Trophoblast cell (in vitro differentiated cells and primary cell): ENCODE results near the gene PLVAP.

Source experiments
- DNase-seq, 2 donors: peaks; one replicate each; pipeline ENCODE4 v3.0.0-alpha.2; 2016
- H2AFZ ChIP-seq: 2 replicates; pipeline ENCODE4 v1.6.1; 2013; ENCODE audit warnings: low read length, moderate library complexity, mild to moderate bottlenecking; ENCODE audit not compliant: insufficient read depth, poor library complexity
- H2AK5ac ChIP-seq: 2 replicates; pipeline ENCODE4 v1.6.1; 2013; ENCODE audit warnings: mild to moderate bottlenecking, low read length
- H2BK120ac ChIP-seq: 2 replicates; pipeline ENCODE4 v1.6.1; 2013; ENCODE audit warnings: low read length, mild to moderate bottlenecking, moderate library complexity; ENCODE audit not compliant: insufficient read depth, poor library complexity
- H2BK12ac ChIP-seq: 2 replicates; pipeline ENCODE4 v1.6.1; 2013; ENCODE audit warnings: mild to moderate bottlenecking, low read length, moderate library complexity
- H2BK5ac ChIP-seq: 2 replicates; pipeline ENCODE4 v1.6.1; 2013; ENCODE audit warnings: low read length, low read depth, moderate library complexity, mild to moderate bottlenecking; ENCODE audit not compliant: poor library complexity
- H3K14ac ChIP-seq: 2 replicates; pipeline ENCODE4 v1.6.1; 2013; ENCODE audit warnings: mild to moderate bottlenecking, low read length
- H3K18ac ChIP-seq: 2 replicates; pipeline ENCODE4 v1.6.1; 2013; ENCODE audit warnings: mild to moderate bottlenecking, low read length
- H3K23ac ChIP-seq: 2 replicates; pipeline ENCODE4 v1.6.1; 2013; ENCODE audit warnings: low read length
- H3K27ac ChIP-seq: 2 replicates; pipeline ENCODE4 v1.5.1; 2013; ENCODE audit warnings: low read depth, mild to moderate bottlenecking, inconsistent platforms, low read length, moderate library complexity
- H3K27me3 ChIP-seq: 2 replicates; pipeline ENCODE4 v1.6.1; 2013; ENCODE audit warnings: inconsistent platforms, mild to moderate bottlenecking, low read length, moderate library complexity; ENCODE audit not compliant: insufficient read depth
- H3K36me3 ChIP-seq, 2 experiments: 1 replicate in 1 of 2; 2 replicates in 1 of 2; pipeline ENCODE4 v1.6.1; 2013; ENCODE audit warnings: low read length in 2 of 2, mild to moderate bottlenecking in 2 of 2, moderate library complexity in 1 of 2; ENCODE audit not compliant: insufficient read depth in 2 of 2, control insufficient read depth in 1 of 2
- H3K4ac ChIP-seq: 2 replicates; pipeline ENCODE4 v1.6.1; 2013; ENCODE audit warnings: low read depth, mild to moderate bottlenecking, low read length, moderate library complexity
- H3K4me1 ChIP-seq, 2 experiments: 1 replicate in 1 of 2; 2 replicates in 1 of 2; pipeline ENCODE4 v1.6.1; 2013; ENCODE audit warnings: low read length in 2 of 2, mild to moderate bottlenecking in 2 of 2, moderate library complexity in 1 of 2; ENCODE audit not compliant: insufficient read depth in 2 of 2, control insufficient read depth in 1 of 2
- H3K4me2 ChIP-seq: 2 replicates; pipeline ENCODE4 v1.6.1; 2013; ENCODE audit warnings: inconsistent platforms, mild to moderate bottlenecking, low read length, moderate library complexity
- H3K4me3 ChIP-seq: 2 replicates; pipeline ENCODE4 v1.5.1; 2013; ENCODE audit warnings: mild to moderate bottlenecking, low read depth, low read length, inconsistent platforms
- H3K79me1 ChIP-seq: one replicate; pipeline ENCODE4 v1.6.1; 2013; ENCODE audit warnings: low read length
- H3K79me2 ChIP-seq: 2 replicates; pipeline ENCODE4 v1.6.1; 2013; ENCODE audit warnings: low read length, mild to moderate bottlenecking; ENCODE audit not compliant: control insufficient read depth, insufficient read depth, poor library complexity
- H3K9ac ChIP-seq: 2 replicates; pipeline ENCODE4 v1.6.1; 2013; ENCODE audit warnings: mild to moderate bottlenecking, low read length
- H3K9me3 ChIP-seq: 2 replicates; pipeline ENCODE4 v1.6.1; 2013; ENCODE audit warnings: low read depth, mild to moderate bottlenecking, control low read depth, inconsistent platforms, low read length; ENCODE audit not compliant: insufficient read depth
- H4K12ac ChIP-seq: 2 replicates; pipeline ENCODE4 v1.6.1; 2013; ENCODE audit warnings: low read depth, mild to moderate bottlenecking, low read length, moderate library complexity
- H4K8ac ChIP-seq: 2 replicates; pipeline ENCODE4 v1.6.1; 2013; ENCODE audit warnings: low read depth, mild to moderate bottlenecking, low read length, moderate library complexity
- H4K91ac ChIP-seq: one replicate; pipeline ENCODE4 v1.6.1; 2013; ENCODE audit warnings: low read depth, mild to moderate bottlenecking, low read length, moderate library complexity
- WGBS: extraction: QIAGEN DNeasy Blood & Tissue Kit; methylation state at CpG from one replicate; pipeline ENCODE4 v1.1.7; 2013; ENCODE audit warnings: missing lambda C conversion rate; ENCODE audit not compliant: insufficient read length, insufficient coverage; ENCODE audit errors: extremely low coverage; 5-methylcytosine and 5-hydroxymethylcytosine counted together

PLVAP gene

GRCh38 chr19:17336872-17337674 is 40.1 kb downstream of the PLVAP start, which contains the start of gene GTPBP3:
Gene GTPBP3, plus strand, starts transcription at chr19:17337553. Its CDS starts 59 bp downstream, at chr19:17337612.
- Histone ChIP-seq H2AK5ac (peak within 1 kb of the TSS; percentile 67), H3K27me3 (no peaks in the 10 kb centered on the region), H3K14ac (peak within 1 kb of the TSS; percentile 81), H3K23ac (no peak within 1 kb of the TSS), H2BK12ac (no peak within 1 kb of the TSS), H4K91ac (peak within 1 kb of the TSS; percentile 90), H3K18ac (peak within 1 kb of the TSS; percentile 51), H3K79me2 (peaks cover 5% of the 10 kb centered on the region), H3K4me3 (peak within 1 kb of the TSS; percentile 77), H3K9ac (peak within 1 kb of the TSS; percentile 80), H2BK120ac (peak within 1 kb of the TSS; percentile 89), H3K79me1 (peaks cover 26% of the 10 kb centered on the region), H3K27ac (peak within 1 kb of the TSS; percentile 79), H4K8ac (peak within 1 kb of the TSS; percentile 89), H4K12ac (peak within 1 kb of the TSS; percentile 78), H3K9me3 (peaks cover 2% of the 10 kb centered on the region), H3K4me1 (peaks cover 19 to 20% of the 10 kb centered on the region in 2 experiments), H3K4ac (peak within 1 kb of the TSS; percentile 1), H2BK5ac (peak within 1 kb of the TSS; percentile 82), H3K4me2 (peak within 1 kb of the TSS; percentile 97), H3K36me3 (peaks cover 6 to 7% of the 10 kb centered on the region in 2 experiments), H2AFZ (peak within 1 kb of the TSS; percentile 78)
- WGBS, result no CpG with 5 or more reads among the region's 41 CpGs
- peak; percentile 98 to 99 for DNase-seq

- Histone ChIP-seq H3K23ac (no peak overlapping the region), H2BK12ac (no peak overlapping the region), H3K4me3 (no peak overlapping the region), H2BK120ac (no peak overlapping the region), H3K79me1 (peaks cover 26% of the 10 kb centered on the region), H3K79me2 (peaks cover 5% of the 10 kb centered on the region), H3K4ac (no peak overlapping the region), H2AK5ac (no peak overlapping the region), H3K14ac (no peak overlapping the region), H4K12ac (no peak overlapping the region), H4K8ac (no peak overlapping the region), H2AFZ (no peak overlapping the region), H3K18ac (no peak overlapping the region), H3K4me1 (peaks cover 19 to 20% of the 10 kb centered on the region in 2 experiments), H3K4me2 (no peak overlapping the region), H3K27ac (no peak overlapping the region), H3K9ac (no peak overlapping the region), H3K36me3 (peaks cover 2 to 9% of the 10 kb centered on the region in 2 experiments), H3K9me3 (peaks cover 2% of the 10 kb centered on the region), H2BK5ac (no peak overlapping the region), H4K91ac (no peak overlapping the region), H3K27me3 (no peaks in the 10 kb centered on the region)
- DNase-seq, result no peak
- no CpG with 5 or more reads among the region's 10 CpGs for WGBS
These were observed 41.6 kb downstream of the PLVAP start for GRCh38 chr19:17335575-17335974.

- Histone ChIP-seq H3K4ac (peak within 1 kb of the TSS; percentile 68), H3K14ac (peak within 1 kb of the TSS; percentile 90), H3K23ac (no peak within 1 kb of the TSS), H3K79me1 (peaks cover 26% of the 10 kb centered on the region), H3K9ac (peak within 1 kb of the TSS; percentile 80), H3K18ac (peak within 1 kb of the TSS; percentile 79), H4K12ac (peak within 1 kb of the TSS; percentile 73), H3K4me1 (peaks cover 19 to 20% of the 10 kb centered on the region in 2 experiments), H3K36me3 (peaks cover 2 to 12% of the 10 kb centered on the region in 2 experiments), H2BK5ac (peak within 1 kb of the TSS; percentile 58), H2BK12ac (peak within 1 kb of the TSS; percentile 27), H3K4me3 (peak within 1 kb of the TSS; percentile 89), H2AK5ac (peak within 1 kb of the TSS; percentile 63), H3K27ac (peak within 1 kb of the TSS; percentile 70), H3K27me3 (no peaks in the 10 kb centered on the region), H4K8ac (peak within 1 kb of the TSS; percentile 88), H2BK120ac (peak within 1 kb of the TSS; percentile 67), H4K91ac (peak within 1 kb of the TSS; percentile 90), H3K79me2 (peaks cover 5% of the 10 kb centered on the region), H3K9me3 (peaks cover 4% of the 10 kb centered on the region), H2AFZ (peak within 1 kb of the TSS; percentile 96), H3K4me2 (peak within 1 kb of the TSS; percentile 90)
- WGBS, result no CpG with 5 or more reads among the region's 86 CpGs
- peak; percentile 93 to 96 for DNase-seq
These were observed 42.4 kb downstream of the PLVAP start, which contains the start of gene ANO8 for GRCh38 chr19:17334414-17335409. Gene ANO8, minus strand, starts transcription at chr19:17334855. Its CDS starts 185 bp downstream, at chr19:17334670.
